B cell (primary cell): ENCODE measurements around the gene GSDMA.
"Not testable (repeated sequence)": the region's sequence is repeated elsewhere in the genome, so short reads cannot be mapped to it uniquely, and the experiment has no call there.

ENCODE experiments used
- CTCF ChIP-seq: fragments of 200-600 bp; IDR thresholded peaks from one replicate; pipeline ENCODE4 v1.8.0; 2022; ENCODE audit warnings: antibody characterized with exemption, mild to moderate bottlenecking
- EZH2 ChIP-seq: IDR thresholded peaks from 2 replicates; pipeline ENCODE4 v1.6.1; 2012; ENCODE audit warnings: borderline replicate concordance, low read depth, mild to moderate bottlenecking, moderate library complexity, low read length; ENCODE audit not compliant: insufficient read depth, poor library complexity, severe bottlenecking

GRCh38 chr17:39948489-39948828, 14.3 kb upstream of the GSDMA start:
- not testable (repeated sequence) for TF ChIP-seq EZH2, CTCF
